HG02870 (cell line): Measurements from ENCODE around the gene YTHDC1.
"Not testable (repeated sequence)": the region's sequence is repeated elsewhere in the genome, so short reads cannot be mapped to it uniquely, and the experiment has no call there.

ENCODE experiments used
- ATAC-seq: cut with Tn5 transposase; IDR thresholded peaks from one replicate; pipeline ENCODE4 v1.9.1; 2021; ENCODE audit warnings: mild to moderate bottlenecking, moderate library complexity; ENCODE audit not compliant: unreplicated experiment

Gene YTHDC1

DNA sequence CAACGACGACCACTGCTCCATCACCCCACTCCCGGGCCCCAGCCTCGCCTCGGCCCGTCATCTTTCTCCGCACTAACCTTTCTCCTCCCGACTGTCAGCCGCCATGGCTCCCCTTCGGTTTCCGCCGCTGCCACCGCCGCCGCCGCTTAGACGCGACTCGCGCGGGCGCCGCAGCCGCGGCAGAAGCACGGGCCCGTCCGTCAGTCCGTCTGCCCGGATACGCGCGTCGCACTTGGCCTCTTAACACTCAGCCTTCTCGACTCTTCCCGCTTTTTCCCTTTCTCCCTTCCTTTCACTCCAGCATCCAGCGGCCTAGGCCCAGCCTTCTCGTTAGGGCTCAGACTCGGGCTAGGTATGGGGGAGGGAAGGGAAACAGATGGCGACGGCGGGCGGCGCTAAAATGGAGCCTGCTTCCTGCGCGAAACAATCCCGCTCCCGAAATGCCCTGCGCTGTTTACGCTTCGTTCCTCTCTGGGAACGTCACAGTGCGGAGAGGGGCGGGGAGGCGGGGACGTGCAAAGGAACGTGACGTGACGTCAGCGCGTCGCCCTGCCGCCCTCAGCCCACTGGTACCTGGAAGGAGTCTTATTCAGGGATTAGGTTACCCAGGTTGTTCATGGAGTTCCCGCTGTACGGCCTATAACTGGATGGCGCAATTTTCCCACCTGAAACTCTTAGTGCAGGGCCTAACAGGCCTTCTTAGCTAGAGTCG lies at the start of gene YTHDC1:
Gene YTHDC1 (minus strand): TSS at position 442 of the 712 bp plus-strand sequence. CDS start 337 bp downstream, at position 105.
- peak; percentile 93 for ATAC-seq

DNA sequence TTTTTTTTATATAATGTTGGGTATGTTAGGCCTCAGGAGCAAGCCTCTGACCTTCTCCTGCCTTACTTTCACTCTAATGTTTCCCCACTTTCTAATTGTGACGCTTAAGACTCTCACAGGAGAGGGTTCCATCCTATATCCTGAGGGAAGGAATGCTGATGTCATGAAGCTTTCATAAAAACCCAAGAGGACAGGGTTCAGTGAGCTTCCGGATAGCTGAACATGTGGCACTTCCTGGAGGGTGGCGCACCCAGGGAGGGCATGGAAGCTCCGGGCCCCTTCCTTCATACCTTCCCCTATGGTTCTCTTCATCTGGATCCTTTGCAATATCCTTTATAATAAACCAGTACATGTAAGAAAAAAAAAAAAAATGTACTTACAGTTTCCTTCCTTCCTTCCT lies 49.4 kb upstream of the YTHDC1 start:
- ATAC-seq: no peak

DNA sequence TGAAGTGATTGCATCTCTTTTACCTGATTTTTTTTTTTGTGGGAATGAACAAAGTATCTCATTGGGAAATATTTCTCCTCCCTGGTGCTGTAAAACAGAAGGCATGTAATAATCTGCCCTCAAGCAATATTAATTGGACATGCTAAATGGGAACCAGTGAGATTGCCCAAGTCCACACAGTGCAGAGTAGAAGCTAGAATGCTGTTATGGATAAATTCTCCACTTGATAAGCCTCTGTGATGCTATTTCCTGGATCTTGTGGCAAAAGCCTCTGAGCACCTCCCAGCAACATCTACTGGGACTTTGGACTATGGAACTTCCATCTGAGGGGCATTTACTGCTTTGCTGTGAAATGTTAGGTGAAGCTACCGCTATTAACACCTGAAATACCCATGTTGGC lies 46.9 kb upstream of the YTHDC1 start:
- no peak for ATAC-seq

GRCh38 chr4:68391436-68391835 lies 41.5 kb upstream of the YTHDC1 start:
- no peak for ATAC-seq

DNA sequence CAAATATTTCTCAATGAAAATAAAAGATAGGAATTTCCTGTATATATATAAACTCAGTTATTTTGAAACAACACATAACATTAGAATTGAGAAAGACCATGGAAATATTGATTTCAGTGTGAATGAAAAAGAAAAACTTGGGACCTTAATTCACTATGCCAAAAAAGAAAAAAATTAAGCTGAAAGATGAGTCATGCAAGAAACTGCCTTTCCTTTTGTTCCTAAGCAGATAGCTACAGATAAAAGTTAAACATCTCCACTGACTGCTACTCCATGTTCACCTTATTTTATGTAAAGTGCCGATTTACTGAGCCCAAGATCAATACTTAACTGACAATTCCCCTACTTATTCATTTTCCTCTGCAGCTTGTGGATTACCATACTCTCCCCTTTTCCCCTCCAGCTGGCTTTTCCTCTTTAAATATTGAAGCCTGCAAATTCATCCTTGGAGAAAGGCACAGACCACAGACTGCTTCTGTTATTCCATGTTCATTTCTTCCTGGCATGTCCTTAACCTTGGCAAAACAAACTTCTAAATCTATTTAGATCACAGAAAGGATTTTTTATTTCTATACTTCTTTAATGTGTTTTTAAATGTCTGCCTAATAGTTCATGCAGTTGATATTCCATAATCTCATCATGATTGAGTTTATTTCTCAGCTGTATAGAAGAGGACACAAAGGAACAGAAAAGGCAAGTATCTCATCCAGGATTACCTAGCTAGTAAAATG lies 40.5 kb upstream of the YTHDC1 start:
- no peak for ATAC-seq

DNA sequence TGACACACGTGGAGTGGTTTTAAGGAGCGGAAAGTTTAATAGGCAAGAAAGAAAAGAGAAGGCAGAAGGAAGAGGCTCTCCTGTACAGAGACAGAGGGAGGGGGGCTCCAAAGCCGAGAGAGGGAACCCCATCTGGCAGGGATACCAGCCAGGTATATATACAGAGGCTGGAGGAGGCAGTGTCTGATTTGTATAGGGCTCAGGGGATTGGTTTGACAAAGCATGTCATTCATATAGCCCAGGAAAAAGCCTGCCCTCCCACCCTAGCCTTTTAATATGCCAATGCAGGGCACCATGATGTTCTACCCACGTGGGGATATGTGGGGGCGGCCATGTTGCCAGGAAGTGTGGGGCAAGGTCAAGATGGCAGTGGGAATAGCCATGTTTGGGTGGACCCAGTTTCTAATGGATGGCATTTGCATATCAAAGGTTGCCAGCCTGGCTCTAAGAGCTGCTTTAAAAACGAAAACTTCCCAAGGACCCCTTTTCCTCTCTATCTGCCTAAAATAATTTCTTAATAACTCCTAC lies 39.6 kb upstream of the YTHDC1 start:
- not testable (repeated sequence) for ATAC-seq

- no peak for ATAC-seq
Measured at GRCh38 chr4:68388347-68388865, 38.5 kb upstream of the YTHDC1 start.

- ATAC-seq: no peak
Measured at GRCh38 chr4:68385267-68385666, 35.4 kb upstream of the YTHDC1 start.

DNA sequence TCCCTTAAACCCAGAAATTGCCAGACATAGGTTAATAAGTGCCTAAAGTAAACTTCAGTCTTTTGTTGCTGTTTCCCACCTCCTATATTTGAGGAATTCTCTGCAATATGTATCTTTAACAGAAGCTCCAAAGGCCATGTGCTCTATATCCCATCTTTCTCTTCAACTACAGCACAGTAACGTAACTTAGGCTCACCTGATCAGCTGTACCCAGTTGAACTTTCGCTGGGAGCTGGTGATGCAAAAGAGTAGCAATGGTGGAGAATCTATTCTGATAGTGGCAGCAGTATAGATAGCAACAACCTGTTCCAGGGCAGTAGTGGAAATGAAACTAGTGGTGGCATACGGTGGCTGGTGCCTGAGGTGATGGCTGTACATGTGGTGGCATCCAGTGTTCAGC lies 33.2 kb upstream of the YTHDC1 start:
- ATAC-seq: no peak

- no peak for ATAC-seq
Measured at GRCh38 chr4:68378226-68378625, 28.3 kb upstream of the YTHDC1 start.

- ATAC-seq: peak; percentile 74
Measured at GRCh38 chr4:68375667-68376559, 26.0 kb upstream of the YTHDC1 start.

DNA sequence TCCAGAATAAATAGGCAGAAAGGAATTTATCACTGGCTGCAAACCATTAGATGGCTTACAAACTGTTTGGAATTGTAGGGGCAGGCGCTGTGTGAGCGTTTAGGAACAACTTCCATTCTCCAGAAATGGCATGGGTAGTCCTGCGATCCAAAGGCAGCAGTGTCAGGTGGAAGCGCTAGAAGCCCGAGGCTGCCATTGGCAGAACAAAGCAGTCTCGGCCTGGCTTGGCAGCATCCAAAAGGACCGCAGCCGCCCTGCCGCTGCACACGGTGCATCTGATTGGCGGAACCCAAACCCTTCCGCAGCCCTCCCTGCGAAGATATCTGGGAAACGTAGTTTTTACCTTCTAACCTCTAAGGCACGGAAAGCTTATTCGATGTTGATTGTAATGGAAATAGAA lies 23.6 kb upstream of the YTHDC1 start:
- peak; percentile 57 for ATAC-seq

DNA sequence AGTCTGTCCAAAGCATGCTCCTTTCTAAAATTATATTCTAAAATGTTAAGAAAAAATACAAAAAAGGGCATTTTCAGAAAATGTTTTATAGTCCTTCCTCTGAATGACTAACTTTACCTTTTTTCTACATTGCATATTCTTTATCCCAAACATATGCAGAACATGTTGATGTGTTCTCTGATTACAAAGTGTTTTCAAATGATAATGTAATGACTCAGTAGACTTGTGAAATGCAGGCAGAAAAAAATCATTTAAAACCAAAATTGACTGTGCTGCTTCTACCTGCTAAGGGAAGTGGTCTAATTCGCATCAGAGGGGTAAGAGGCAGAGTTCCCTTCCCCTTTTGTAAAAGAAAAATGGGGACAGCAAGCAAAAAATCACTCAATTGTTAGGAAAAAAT lies 22.7 kb upstream of the YTHDC1 start:
- ATAC-seq: no peak

- no peak for ATAC-seq
Measured at GRCh38 chr4:68369142-68369805, 19.4 kb upstream of the YTHDC1 start.

- ATAC-seq: no peak
Measured at GRCh38 chr4:68368691-68369131, 18.8 kb upstream of the YTHDC1 start.

GRCh38 chr4:68367835-68368234 lies 17.9 kb upstream of the YTHDC1 start:
- no peak for ATAC-seq

- no peak for ATAC-seq
Measured at GRCh38 chr4:68366600-68366999, 16.7 kb upstream of the YTHDC1 start.

- ATAC-seq: no peak
Measured at GRCh38 chr4:68365068-68365467, 15.2 kb upstream of the YTHDC1 start.

DNA sequence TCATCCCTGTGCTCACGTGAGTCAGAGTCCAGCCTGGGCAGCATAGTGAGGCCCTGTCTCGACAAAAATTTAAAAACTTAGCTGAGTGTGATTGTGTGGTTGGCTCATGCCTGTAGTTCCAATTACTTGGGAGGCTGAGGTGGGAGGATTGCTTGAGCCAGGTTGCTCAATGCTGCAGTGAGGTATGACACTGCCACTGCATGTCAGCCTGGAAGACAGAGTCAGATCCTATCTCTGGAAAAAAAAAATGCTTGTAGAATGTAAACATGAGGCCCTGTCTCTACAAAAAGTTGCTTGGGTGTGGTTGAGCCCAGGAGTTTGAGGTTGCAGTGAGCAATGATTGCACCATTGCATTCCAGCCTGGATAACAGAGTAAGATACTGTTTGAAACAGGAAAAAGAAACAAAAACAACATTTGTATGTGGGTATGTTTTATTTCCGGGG lies 11.3 kb upstream of the YTHDC1 start:
- ATAC-seq: no peak

DNA sequence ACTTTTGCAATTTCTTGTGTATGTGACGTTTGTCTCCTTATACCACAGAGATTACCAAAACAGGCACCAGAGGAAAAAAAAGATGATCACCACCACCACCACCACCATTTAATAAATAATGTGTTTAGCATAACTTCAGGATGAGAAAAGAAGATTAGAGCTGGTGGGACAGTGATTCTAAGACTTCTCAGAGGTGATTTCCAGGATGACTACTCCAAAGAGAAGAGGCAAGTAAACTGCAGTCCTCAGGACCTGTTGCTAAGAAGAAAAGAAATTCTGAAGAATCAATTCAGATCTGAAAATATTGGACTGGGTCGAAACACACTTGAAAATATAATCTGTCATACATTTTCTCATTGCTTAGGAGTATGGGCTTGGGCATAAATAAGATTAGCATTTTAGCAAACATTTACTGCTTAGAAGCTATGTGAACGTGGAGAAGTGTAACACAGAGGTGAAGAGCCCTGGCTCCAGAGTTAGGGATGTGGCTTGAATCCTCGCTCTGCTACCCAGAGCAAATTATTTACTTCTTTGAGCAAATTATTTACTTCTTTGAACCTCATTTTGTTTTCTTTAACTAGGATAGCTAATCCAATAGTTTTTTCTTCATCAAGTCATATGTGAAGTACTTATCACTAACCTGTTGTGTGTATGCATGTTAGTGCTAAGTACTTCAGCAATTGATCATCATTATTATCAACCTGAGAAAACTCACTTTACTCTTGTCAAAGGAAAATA lies 10.5 kb upstream of the YTHDC1 start:
- ATAC-seq: no peak
